Measurements from ENCODE around the gene IL31.
"Not testable (repeated sequence)": the region's sequence is repeated elsewhere in the genome, so short reads cannot be mapped to it uniquely, and the experiment has no call there.

- TF ChIP-seq CTCF (IDR thresholded peaks at IDR 0.05; ENCODE audit: low read length); EZH2 (optimal IDR thresholded peaks at IDR 0.05; ENCODE audit: low read depth, low read length); EZH2phosphoT487 (IDR thresholded peaks at IDR 0.05; ENCODE audit: low read length): not testable (repeated sequence)
Observed at GRCh38 chr12:122202811-122203210, 28.8 kb upstream of the IL31 start.
